Measurements from ENCODE around the gene FUOM. TPM values are rescaled to one million over a fixed set of nuclear protein-coding genes. Genes with fewer than 3 reads are reported as not detected.

FUOM gene
- total and polyA plus RNA-seq, 12 donors, result 4.8 to 47.9 (median 15.8) TPM

- H3K27ac ChIP-seq, result no peak overlapping the region
- TF ChIP-seq POLR2A (IDR thresholded peaks at IDR 0.05) (no peak), CTCF (IDR thresholded peaks at IDR 0.05) (no peak)
- no peaks in the 10 kb centered on the region for H3K27me3 ChIP-seq
- no peaks in the 10 kb centered on the region for H3K9me3 ChIP-seq (replicated peaks in 1 of 3)
- 89 to 97% (median 93%) methylated on average over 9 of the region's 9 CpGs for WGBS, 4 donors
- intact Hi-C loops (cut with DNase I), result loop anchor here in 1 of 2 donors (10.0 kb wide), 1 partner anchor 168 kb away; no protein-coding TSS in a partner anchor
- peaks cover 1 to 3% of the 10 kb centered on the region in 2 donors for H3K4me1 ChIP-seq (replicated peaks in 1 of 2)
- H3K36me3 ChIP-seq (replicated peaks in 1 of 2), result peaks cover 0 to 30% of the 10 kb centered on the region in 2 donors
- DNase-seq, result no peak
- H3K4me3 ChIP-seq, result no peak overlapping the region
Observed at GRCh38 chr10:133312769-133313145, 45.1 kb downstream of the FUOM start.

- H3K4me3 ChIP-seq, result no peak overlapping the region
- peaks cover 0 to 30% of the 10 kb centered on the region in 2 donors for H3K36me3 ChIP-seq (replicated peaks in 1 of 2)
- H3K27ac ChIP-seq, result no peak overlapping the region
- 91 to 95% (median 93%) methylated on average over 18 to 23 of the region's 23 CpGs for WGBS, 4 donors
- H3K4me1 ChIP-seq (replicated peaks in 1 of 2), result peaks cover 7 to 9% of the 10 kb centered on the region in 2 donors
- no peaks in the 10 kb centered on the region for H3K9me3 ChIP-seq (replicated peaks in 1 of 3)
- no peak for DNase-seq
- H3K27me3 ChIP-seq, result no peaks in the 10 kb centered on the region
- TF ChIP-seq POLR2A (IDR thresholded peaks at IDR 0.05) (no peak), CTCF (IDR thresholded peaks at IDR 0.05) (no peak)
- intact Hi-C loops (cut with DNase I), result loop anchor here in 1 of 2 donors (10.0 kb wide), 1 partner anchor 167 kb away; no protein-coding TSS in a partner anchor
Observed at GRCh38 chr10:133312016-133312768, 45.6 kb downstream of the FUOM start.

GRCh38 chr10:133311570-133311969, 46.2 kb downstream of the FUOM start:
- H3K4me3 ChIP-seq, result no peak overlapping the region
- H3K27ac ChIP-seq, result no peak overlapping the region
- 91 to 95% (median 93%) methylated on average over 10 of the region's 10 CpGs for WGBS, 4 donors
- intact Hi-C loops (cut with DNase I), result loop anchor here in 1 of 2 donors (10.0 kb wide), 1 partner anchor 167 kb away; no protein-coding TSS in a partner anchor
- H3K4me1 ChIP-seq (replicated peaks in 1 of 2), result peaks cover 11 to 15% of the 10 kb centered on the region in 2 donors
- peak in 1 of 7 donors; percentile 11 for DNase-seq
- H3K9me3 ChIP-seq (replicated peaks in 1 of 3), result no peaks in the 10 kb centered on the region
- H3K36me3 ChIP-seq (replicated peaks in 1 of 2), result peaks cover 0 to 30% of the 10 kb centered on the region in 2 donors
- H3K27me3 ChIP-seq, result no peaks in the 10 kb centered on the region
- TF ChIP-seq POLR2A (IDR thresholded peaks at IDR 0.05) (no peak), CTCF (IDR thresholded peaks at IDR 0.05) (no peak)

- no peaks in the 10 kb centered on the region for H3K9me3 ChIP-seq (replicated peaks in 1 of 3)
- H3K27ac ChIP-seq, result no peak overlapping the region
- TF ChIP-seq CTCF (IDR thresholded peaks at IDR 0.05) (no peak), POLR2A (IDR thresholded peaks at IDR 0.05) (no peak)
- peaks cover 12 to 23% of the 10 kb centered on the region in 2 donors for H3K4me1 ChIP-seq (replicated peaks in 1 of 2)
- no peak for DNase-seq
- no peak overlapping the region for H3K4me3 ChIP-seq
- intact Hi-C loops (cut with DNase I), result loop anchor here in 1 of 2 donors (10.0 kb wide), 1 partner anchor 166 kb away; no protein-coding TSS in a partner anchor
- no peaks in the 10 kb centered on the region for H3K27me3 ChIP-seq
- peaks cover 0 to 30% of the 10 kb centered on the region in 2 donors for H3K36me3 ChIP-seq (replicated peaks in 1 of 2)
- WGBS, 4 donors, result 95 to 98% (median 96%) methylated on average over 8 of the region's 8 CpGs
Observed at GRCh38 chr10:133310789-133311188, 47.0 kb downstream of the FUOM start.
